ENCODE results near the gene CAMK1D. TPM values are rescaled to one million over a fixed set of nuclear protein-coding genes. Genes with fewer than 3 reads are reported as not detected.

CAMK1D gene
- total RNA-seq, 2 experiments from 2014 or later, result 16.7 to 17.8 TPM

- ChIA-PET POLR2A (no interaction called here), CTCF (no interaction called here)
- H3K4me1 Mint-ChIP-seq, result no peaks in the 10 kb centered on the region
- no peak overlapping the region for H3K4me3 Mint-ChIP-seq
- H3K27me3 Mint-ChIP-seq, result no peaks in the 10 kb centered on the region
- H3K27ac Mint-ChIP-seq, result no peak overlapping the region
- H3K9me3 Mint-ChIP-seq, result no peaks in the 10 kb centered on the region
- no peak for DNase-seq
- no peaks in the 10 kb centered on the region for H3K36me3 Mint-ChIP-seq (ENCODE audit: low read depth)
Measured at GRCh38 chr10:12750526-12751201, 401.3 kb downstream of the CAMK1D start.

GRCh38 chr10:12755075-12755474, 405.7 kb downstream of the CAMK1D start:
- DNase-seq, result no peak
- H3K4me3 Mint-ChIP-seq, result no peak overlapping the region
- no peaks in the 10 kb centered on the region for H3K9me3 Mint-ChIP-seq
- CTCF ChIA-PET, result no interaction called here
- no peaks in the 10 kb centered on the region for H3K27me3 Mint-ChIP-seq
- POLR2A ChIA-PET, result no interaction called here
- no peaks in the 10 kb centered on the region for H3K36me3 Mint-ChIP-seq (ENCODE audit: low read depth)
- no peaks in the 10 kb centered on the region for H3K4me1 Mint-ChIP-seq
- H3K27ac Mint-ChIP-seq, result no peak overlapping the region

- Mint-ChIP-seq H3K9me3 (no peaks in the 10 kb centered on the region), H3K27me3 (no peaks in the 10 kb centered on the region), H3K4me3 (no peak overlapping the region), H3K4me1 (no peaks in the 10 kb centered on the region), H3K27ac (no peak overlapping the region), H3K36me3 (ENCODE audit: low read depth) (peaks cover 6% of the 10 kb centered on the region)
- ChIA-PET CTCF (no interaction called here), POLR2A (interaction anchor here (0.7 kb wide), 1 partner anchor 30 kb away, joined by 3 read pairs; no protein-coding TSS in a partner anchor)
- DNase-seq, result no peak
Measured at GRCh38 chr10:12757351-12757750, 408.0 kb downstream of the CAMK1D start.

- POLR2A ChIA-PET, result no interaction called here
- no peak for DNase-seq
- H3K36me3 Mint-ChIP-seq (ENCODE audit: low read depth), result peaks cover 6% of the 10 kb centered on the region
- no peak overlapping the region for H3K27ac Mint-ChIP-seq
- no peaks in the 10 kb centered on the region for H3K9me3 Mint-ChIP-seq
- H3K27me3 Mint-ChIP-seq, result no peaks in the 10 kb centered on the region
- no peaks in the 10 kb centered on the region for H3K4me1 Mint-ChIP-seq
- H3K4me3 Mint-ChIP-seq, result no peak overlapping the region
- CTCF ChIA-PET, result no interaction called here
Measured at GRCh38 chr10:12758271-12758670, 408.9 kb downstream of the CAMK1D start.

GRCh38 chr10:12766223-12766622, 416.9 kb downstream of the CAMK1D start:
- no peak overlapping the region for H3K4me3 Mint-ChIP-seq
- H3K27ac Mint-ChIP-seq, result no peak overlapping the region
- H3K36me3 Mint-ChIP-seq (ENCODE audit: low read depth), result peaks cover 8% of the 10 kb centered on the region
- no peaks in the 10 kb centered on the region for H3K9me3 Mint-ChIP-seq
- no peaks in the 10 kb centered on the region for H3K4me1 Mint-ChIP-seq
- ChIA-PET CTCF (interaction anchor here (1.1 kb wide), 1 partner anchor 15 kb away, joined by 3 read pairs; no protein-coding TSS in a partner anchor), POLR2A (no interaction called here)
- no peak for DNase-seq
- no peaks in the 10 kb centered on the region for H3K27me3 Mint-ChIP-seq

GRCh38 chr10:12768156-12769100, 419.1 kb downstream of the CAMK1D start:
- H3K9me3 Mint-ChIP-seq, result no peaks in the 10 kb centered on the region
- H3K27ac Mint-ChIP-seq, result no peak overlapping the region
- DNase-seq, result no peak
- no peaks in the 10 kb centered on the region for H3K4me1 Mint-ChIP-seq
- H3K27me3 Mint-ChIP-seq, result no peaks in the 10 kb centered on the region
- POLR2A ChIA-PET, result no interaction called here
- H3K36me3 Mint-ChIP-seq (ENCODE audit: low read depth), result peaks cover 6% of the 10 kb centered on the region
- CTCF ChIA-PET, result no interaction called here
- no peak overlapping the region for H3K4me3 Mint-ChIP-seq

- POLR2A ChIA-PET, result no interaction called here
Measured at GRCh38 chr10:12769323-12770044, 420.1 kb downstream of the CAMK1D start.

GRCh38 chr10:12771981-12772760, 422.8 kb downstream of the CAMK1D start:
- ChIA-PET CTCF (interaction anchor here (1.6 kb wide), 1 partner anchor 10 kb away, joined by 5 read pairs; no protein-coding TSS in a partner anchor), POLR2A (no interaction called here)
- H3K36me3 Mint-ChIP-seq (ENCODE audit: low read depth), result peaks cover 6% of the 10 kb centered on the region
- H3K27ac Mint-ChIP-seq, result no peak overlapping the region
- no peak overlapping the region for H3K4me3 Mint-ChIP-seq
- no peak for DNase-seq
- H3K27me3 Mint-ChIP-seq, result no peaks in the 10 kb centered on the region
- no peaks in the 10 kb centered on the region for H3K9me3 Mint-ChIP-seq
- H3K4me1 Mint-ChIP-seq, result peaks cover 2% of the 10 kb centered on the region

More at GRCh38 chr10:12769323-12770044, 420.1 kb downstream of the CAMK1D start:
- Mint-ChIP-seq H3K27ac (no peak overlapping the region), H3K4me3 (no peak overlapping the region), H3K36me3 (ENCODE audit: low read depth) (peaks cover 6% of the 10 kb centered on the region), H3K9me3 (no peaks in the 10 kb centered on the region), H3K27me3 (no peaks in the 10 kb centered on the region), H3K4me1 (no peaks in the 10 kb centered on the region)
- CTCF ChIA-PET, result interaction anchor here (1.7 kb wide), 1 partner anchor 12 kb away, joined by 7 read pairs; no protein-coding TSS in a partner anchor
- no peak for DNase-seq

- CTCF ChIA-PET, result interaction anchor here (1.2 to 1.6 kb wide), 2 partner anchors 9 to 10 kb away, joined by 4 to 5 read pairs; no protein-coding TSS in a partner anchor
- peaks cover 6% of the 10 kb centered on the region for H3K36me3 Mint-ChIP-seq (ENCODE audit: low read depth)
- no peak for DNase-seq
Measured at GRCh38 chr10:12772797-12773587, 423.6 kb downstream of the CAMK1D start.

GRCh38 chr10:12774204-12774894, 425.0 kb downstream of the CAMK1D start:
- no peak for DNase-seq
- H3K27ac Mint-ChIP-seq, result no peak overlapping the region
- H3K27me3 Mint-ChIP-seq, result no peaks in the 10 kb centered on the region
- CTCF ChIA-PET, result interaction anchor here (0.7 to 1.2 kb wide), 2 partner anchors 8 to 981 kb away, joined by 3 to 4 read pairs; no protein-coding TSS in a partner anchor
- H3K4me1 Mint-ChIP-seq, result peaks cover 2% of the 10 kb centered on the region
- no peak overlapping the region for H3K4me3 Mint-ChIP-seq
- no peaks in the 10 kb centered on the region for H3K9me3 Mint-ChIP-seq
- POLR2A ChIA-PET, result no interaction called here
- H3K36me3 Mint-ChIP-seq (ENCODE audit: low read depth), result peaks cover 6% of the 10 kb centered on the region

More at GRCh38 chr10:12772797-12773587, 423.6 kb downstream of the CAMK1D start:
- no peak overlapping the region for H3K4me3 Mint-ChIP-seq
- no peak overlapping the region for H3K27ac Mint-ChIP-seq
- H3K27me3 Mint-ChIP-seq, result no peaks in the 10 kb centered on the region
- POLR2A ChIA-PET, result no interaction called here
- peaks cover 2% of the 10 kb centered on the region for H3K4me1 Mint-ChIP-seq
- no peaks in the 10 kb centered on the region for H3K9me3 Mint-ChIP-seq

- Mint-ChIP-seq H3K36me3 (ENCODE audit: low read depth) (no peaks in the 10 kb centered on the region), H3K27me3 (no peaks in the 10 kb centered on the region), H3K4me1 (peaks cover 10% of the 10 kb centered on the region), H3K27ac (no peak overlapping the region), H3K4me3 (no peak overlapping the region), H3K9me3 (no peaks in the 10 kb centered on the region)
- POLR2A ChIA-PET, result no interaction called here
- no peak for DNase-seq
- CTCF ChIA-PET, result no interaction called here
Measured at GRCh38 chr10:12777840-12778585, 428.7 kb downstream of the CAMK1D start.

All from activated CD4-positive, alpha-beta memory T cell treated with anti-CD3 and anti-CD28 coated beads, Interleukin-2, amount 10 ng/mL, durations not matched to agents 7 days and 5 days (primary cell).